Measurements from ENCODE around the gene TMEM156.

DNA sequence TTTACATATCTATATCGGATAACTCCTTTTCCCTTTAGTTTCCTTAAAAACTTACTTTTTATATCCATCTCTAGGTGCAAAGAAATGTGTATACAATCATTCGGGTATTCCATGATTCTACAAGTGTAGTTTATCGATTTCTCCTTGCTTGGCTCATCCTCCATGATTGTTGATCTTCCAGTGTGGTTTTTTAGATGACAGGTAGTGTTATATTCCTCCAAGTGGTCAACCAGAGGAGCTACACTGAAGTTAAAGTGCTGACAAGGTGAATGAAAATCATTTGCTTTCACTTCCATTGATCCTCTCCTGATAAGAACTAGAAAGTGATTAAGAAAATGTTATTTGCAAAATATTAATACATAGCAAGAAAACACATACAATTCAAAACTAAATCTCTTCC, 38.5 kb downstream of the TMEM156 start:
- no peak for TF ChIP-seq EZH2phosphoT487 (conservative IDR thresholded peaks at IDR 0.05; ENCODE audit: low read length)
- TF ChIP-seq, protein P1, sequence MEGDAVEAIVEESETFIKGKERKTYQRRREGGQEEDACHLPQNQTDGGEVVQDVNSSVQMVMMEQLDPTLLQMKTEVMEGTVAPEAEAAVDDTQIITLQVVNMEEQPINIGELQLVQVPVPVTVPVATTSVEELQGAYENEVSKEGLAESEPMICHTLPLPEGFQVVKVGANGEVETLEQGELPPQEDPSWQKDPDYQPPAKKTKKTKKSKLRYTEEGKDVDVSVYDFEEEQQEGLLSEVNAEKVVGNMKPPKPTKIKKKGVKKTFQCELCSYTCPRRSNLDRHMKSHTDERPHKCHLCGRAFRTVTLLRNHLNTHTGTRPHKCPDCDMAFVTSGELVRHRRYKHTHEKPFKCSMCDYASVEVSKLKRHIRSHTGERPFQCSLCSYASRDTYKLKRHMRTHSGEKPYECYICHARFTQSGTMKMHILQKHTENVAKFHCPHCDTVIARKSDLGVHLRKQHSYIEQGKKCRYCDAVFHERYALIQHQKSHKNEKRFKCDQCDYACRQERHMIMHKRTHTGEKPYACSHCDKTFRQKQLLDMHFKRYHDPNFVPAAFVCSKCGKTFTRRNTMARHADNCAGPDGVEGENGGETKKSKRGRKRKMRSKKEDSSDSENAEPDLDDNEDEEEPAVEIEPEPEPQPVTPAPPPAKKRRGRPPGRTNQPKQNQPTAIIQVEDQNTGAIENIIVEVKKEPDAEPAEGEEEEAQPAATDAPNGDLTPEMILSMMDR (IDR thresholded peaks at IDR 0.05; ENCODE audit: insufficient read depth, low read length, poor library complexity, severe bottlenecking) = no peak

All from SU-DHL-6 (cell line).